SK-N-SH (cell line): ENCODE data around the gene RBM20. TPM values are rescaled to one million over a fixed set of nuclear protein-coding genes. Genes with fewer than 3 reads are reported as not detected.

Experiments used
- CTCF ChIA-PET: fragments of 300-600, 350-600 bp; formaldehyde crosslinking; extraction: SDS; loops from one replicate; lab custom pipeline; 2021; lab: Yijun Ruan, JAX
- POLR2A ChIA-PET: fragments of 350-600 bp; sonication (Branson Sonifier 250); formaldehyde crosslinking; extraction: SDS; loops from one replicate; lab custom pipeline; 2020; ENCODE audit warnings: antibody characterized with exemption, inconsistent platforms; lab: Yijun Ruan, JAX
- DNase-seq: peaks from one replicate; pipeline ENCODE4 v3.0.0; 2012
- H2AFZ ChIP-seq: fragments of 200-600 bp; sonication (generic); 2 replicates; pipeline ENCODE4 v1.8.1; 2016; ENCODE audit warnings: antibody characterized with exemption, mild to moderate bottlenecking, low read depth
- H3F3A ChIP-seq: fragments of 200-600 bp; sonication (generic); replicated peaks from 2 replicates; pipeline ENCODE3; 2016; ENCODE audit warnings: antibody characterized with exemption, mild to moderate bottlenecking; ENCODE audit not compliant: insufficient read depth
- H3K27ac ChIP-seq, 2 experiments: fragments of 200-500 bp in 1 of 2; fragments of 200-600 bp in 1 of 2; sonication (Bioruptor generic) in 1 of 2; sonication (generic), shearing (Covaris generic) in 1 of 2; 2 replicates each; pipeline versions ENCODE4 v1.5.1 to v1.6.1; 2014 to 2016; ENCODE audit warnings: low read depth in 2 of 2, inconsistent platforms in 1 of 2, low read length in 1 of 2, mild to moderate bottlenecking in 1 of 2, mixed read lengths in 1 of 2
- H3K27me3 ChIP-seq: fragments of 200-600 bp; sonication (generic), shearing (Covaris generic); 2 replicates; pipeline ENCODE4 v1.6.1; 2016; ENCODE audit warnings: mixed run types; ENCODE audit not compliant: insufficient read depth
- H3K36me3 ChIP-seq, 2 experiments: fragments of 200-500 bp in 1 of 2; fragments of 200-600 bp in 1 of 2; sonication (Bioruptor generic) in 1 of 2; sonication (generic) in 1 of 2; replicated peaks in 1 of 2; 2 replicates each; pipeline versions ENCODE3 to v1.5.1; 2014 to 2016; ENCODE audit warnings: low read length in 1 of 2, mild to moderate bottlenecking in 1 of 2; ENCODE audit not compliant: insufficient read depth in 2 of 2, control insufficient read depth in 1 of 2
- H3K4me1 ChIP-seq, 2 experiments: fragments of 200-500 bp in 1 of 2; fragments of 200-600 bp in 1 of 2; sonication (Bioruptor generic) in 1 of 2; sonication (generic), shearing (Covaris generic) in 1 of 2; 2 replicates each; pipeline versions ENCODE4 v1.5.1 to v1.6.1; 2014 to 2016; ENCODE audit warnings: low read depth in 1 of 2, low read length in 1 of 2, mixed run types in 1 of 2; ENCODE audit not compliant: insufficient read depth in 2 of 2, control insufficient read depth in 1 of 2
- H3K4me2 ChIP-seq: fragments of 200-600 bp; sonication (generic), shearing (Covaris generic); 2 replicates; pipeline ENCODE4 v1.6.1; 2017; ENCODE audit warnings: mixed run types
- H3K4me3 ChIP-seq, 2 experiments: fragments of 200-500 bp in 1 of 2; fragments of 200-600 bp in 1 of 2; sonication (Bioruptor generic) in 1 of 2; sonication (generic), shearing (Covaris generic) in 1 of 2; 2 replicates each; pipeline versions ENCODE4 v1.5.1 to v1.8.1; 2014 to 2016; ENCODE audit warnings: low read depth in 2 of 2, inconsistent platforms in 1 of 2, low read length in 1 of 2, mild to moderate bottlenecking in 1 of 2, mixed read lengths in 1 of 2, moderate library complexity in 1 of 2
- H3K79me2 ChIP-seq: fragments of 200-600 bp; sonication (generic); 2 replicates; pipeline ENCODE4 v1.8.1; 2017; ENCODE audit warnings: mild to moderate bottlenecking; ENCODE audit not compliant: insufficient read depth
- H3K9ac ChIP-seq: fragments of 200-600 bp; sonication (generic); 2 replicates; pipeline ENCODE4 v1.6.1; 2017; ENCODE audit warnings: mixed run types
- H3K9me2 ChIP-seq: fragments of 200-600 bp; sonication (generic); 2 replicates; pipeline ENCODE4 v1.6.1; 2017; ENCODE audit warnings: mixed run types
- H3K9me3 ChIP-seq: fragments of 200-600 bp; sonication (generic); 2 replicates; pipeline ENCODE4 v1.6.1; 2017; ENCODE audit warnings: mixed run types, mild to moderate bottlenecking, moderate library complexity
- H4K20me1 ChIP-seq: fragments of 200-600 bp; sonication (generic); 2 replicates; pipeline ENCODE4 v1.6.1; 2017; ENCODE audit warnings: mild to moderate bottlenecking, mixed run types; ENCODE audit not compliant: insufficient read depth
- CHD2 ChIP-seq: fragments of 150-350 bp; IDR thresholded peaks from 2 replicates; pipeline ENCODE4 v1.6.1; 2018; ENCODE audit warnings: low read length; ENCODE audit not compliant: partially characterized antibody
- CTCF ChIP-seq: fragments of 200-600 bp; sonication (generic); IDR thresholded peaks from 2 replicates; pipeline ENCODE4 v1.6.1; 2017; ENCODE audit warnings: antibody characterized with exemption, mild to moderate bottlenecking, moderate library complexity
- EZH2phosphoT487 ChIP-seq: fragments of 200-600 bp; sonication (generic); IDR thresholded peaks from 2 replicates; pipeline ENCODE4 v1.6.1; 2017; ENCODE audit warnings: low read depth, mixed run types, mild to moderate bottlenecking, antibody characterized with exemption, moderate library complexity, borderline replicate concordance
- FOSL2 ChIP-seq: IDR thresholded peaks from 2 replicates; pipeline ENCODE4 v1.4.0; 2012; ENCODE audit warnings: low read depth, mild to moderate bottlenecking, moderate library complexity, borderline replicate concordance
- FOXJ3 ChIP-seq: sonication (generic); formaldehyde crosslinking; IDR thresholded peaks from 2 replicates; pipeline ENCODE4 v1.5.1; 2020; ENCODE audit warnings: mild to moderate bottlenecking, missing genetic modification reagents
- GABPA ChIP-seq: IDR thresholded peaks from 2 replicates; pipeline ENCODE4 v1.4.0; 2012; ENCODE audit warnings: low read depth, mild to moderate bottlenecking
- GATA2 ChIP-seq: sonication (generic); formaldehyde crosslinking; IDR thresholded peaks from 2 replicates; pipeline ENCODE4 v1.5.0; 2020; ENCODE audit warnings: mild to moderate bottlenecking, missing genetic modification reagents
- NFIC ChIP-seq: IDR thresholded peaks from 2 replicates; pipeline ENCODE4 v1.4.0; 2012; ENCODE audit warnings: borderline replicate concordance
- PBX3 ChIP-seq: IDR thresholded peaks from 2 replicates; pipeline ENCODE4; 2012
- RCOR1 ChIP-seq: fragments of 150-350 bp; IDR thresholded peaks from 2 replicates; pipeline ENCODE4 v1.6.1; 2017; ENCODE audit warnings: antibody characterized with exemption, low read length
- RFX5 ChIP-seq: IDR thresholded peaks from 2 replicates; pipeline ENCODE4 v1.6.1; 2012; ENCODE audit warnings: mild to moderate bottlenecking, improper control_type of control experiment, low read length
- RXRA ChIP-seq: IDR thresholded peaks from 2 replicates; pipeline ENCODE4 v1.4.0; 2012; ENCODE audit warnings: low read depth, mild to moderate bottlenecking, borderline replicate concordance
- TAF1 ChIP-seq: IDR thresholded peaks from 2 replicates; pipeline ENCODE4 v1.6.1; 2012; ENCODE audit warnings: low read depth, mild to moderate bottlenecking, low read length, moderate library complexity, borderline replicate concordance
- TCF12 ChIP-seq: IDR thresholded peaks from 2 replicates; pipeline ENCODE4 v1.4.0; 2012
- YY1 ChIP-seq: IDR thresholded peaks from 2 replicates; pipeline ENCODE4 v1.4.0; 2012; ENCODE audit warnings: low read depth, mild to moderate bottlenecking
- WGBS: methylation state at CpG from one replicate; pipeline ENCODE4 v1.1.6; 2017; ENCODE audit warnings: low lambda C conversion rate; 5-methylcytosine and 5-hydroxymethylcytosine counted together
- polyA plus RNA-seq, 3 experiments: library from polyadenylated mRNA; depleted of rRNA; stranded (reverse); fragments of >200 nt; gene quantifications; 2 replicates each; pipeline ENCODE4 v1.2.3, GENCODE V29; 2012
- TF ChIP-seq, protein P1 (sequence below): IDR thresholded peaks from 2 replicates; pipeline ENCODE4 v1.6.1; 2012; ENCODE audit warnings: mild to moderate bottlenecking, low read depth, low read length, moderate library complexity
- TF ChIP-seq, protein P2 (sequence below): fragments of 150-350 bp; IDR thresholded peaks from 2 replicates; pipeline ENCODE4 v1.6.1; 2016; ENCODE audit warnings: mild to moderate bottlenecking, low read depth, low read length
- TF ChIP-seq, protein P3 (sequence below): IDR thresholded peaks from 2 replicates; pipeline ENCODE4 v1.4.0; 2012; ENCODE audit warnings: low read depth

RBM20 gene
- polyA plus RNA-seq, 1 of the 3 experiments (the other 2 are of a cell fraction), result 0.64 TPM

DNA sequence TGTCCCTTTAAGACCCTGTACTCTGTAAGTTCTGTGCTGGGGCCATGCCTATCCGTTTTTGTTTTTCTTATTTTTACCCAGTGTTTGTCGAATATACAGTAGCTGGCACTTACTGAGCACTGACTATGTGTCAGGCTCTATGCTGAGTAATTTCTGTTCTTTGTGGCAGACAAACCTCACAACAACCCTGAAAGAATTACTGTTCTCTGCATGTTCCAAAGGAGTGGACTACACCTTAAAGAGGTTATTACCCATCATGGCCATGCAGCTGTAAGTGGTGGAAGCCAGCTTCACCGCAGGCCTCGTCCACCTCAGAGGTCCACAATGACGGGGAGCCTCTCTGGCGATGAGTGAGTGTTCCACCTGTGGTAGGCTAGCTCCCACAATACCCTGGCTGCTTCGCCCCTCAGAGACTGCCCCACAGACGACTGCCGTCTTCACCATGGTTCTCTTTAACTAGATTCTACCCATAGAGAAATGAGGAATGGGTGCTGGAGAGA lies 30.1 kb upstream of the RBM20 start:
- CTCF ChIA-PET, result interaction anchor here (1.1 to 1.4 kb wide), 4 partner anchors 9 to 132 kb away, joined by 3 to 7 read pairs (median 4); no protein-coding TSS in a partner anchor
- no peak for DNase-seq
- POLR2A ChIA-PET, result interaction anchor here (1.7 kb wide), 1 partner anchor 30 kb away, joined by 5 read pairs; the partner anchor contains the start of gene RBM20

More for the DNA sequence above, 30.1 kb upstream of the RBM20 start:
- H3K27me3 ChIP-seq, result no peaks in the 10 kb centered on the region
- 84% methylated on average over 6 of the region's 9 CpGs for WGBS
- no peaks in the 10 kb centered on the region for H4K20me1 ChIP-seq
- H3K9ac ChIP-seq, result no peak overlapping the region
- H3K9me2 ChIP-seq, result no peaks in the 10 kb centered on the region
- no peaks in the 10 kb centered on the region for H3F3A ChIP-seq
- no peak overlapping the region for H3K4me3 ChIP-seq
- no peak overlapping the region for H2AFZ ChIP-seq
- H3K36me3 ChIP-seq, result no peaks in the 10 kb centered on the region
- no peak overlapping the region for H3K4me2 ChIP-seq
- no peak overlapping the region for H3K27ac ChIP-seq
- no peak for TF ChIP-seq FOXJ3 (CRISPR knock-in tag)
- TF ChIP-seq YY1, result no peak
- TF ChIP-seq RXRA, result no peak
- TF ChIP-seq TCF12, result no peak
- no peak for TF ChIP-seq RFX5
- no peak for TF ChIP-seq CTCF
- TF ChIP-seq CHD2, result no peak
- no peak for TF ChIP-seq FOSL2
- no peak for TF ChIP-seq PBX3
- TF ChIP-seq, protein P1, sequence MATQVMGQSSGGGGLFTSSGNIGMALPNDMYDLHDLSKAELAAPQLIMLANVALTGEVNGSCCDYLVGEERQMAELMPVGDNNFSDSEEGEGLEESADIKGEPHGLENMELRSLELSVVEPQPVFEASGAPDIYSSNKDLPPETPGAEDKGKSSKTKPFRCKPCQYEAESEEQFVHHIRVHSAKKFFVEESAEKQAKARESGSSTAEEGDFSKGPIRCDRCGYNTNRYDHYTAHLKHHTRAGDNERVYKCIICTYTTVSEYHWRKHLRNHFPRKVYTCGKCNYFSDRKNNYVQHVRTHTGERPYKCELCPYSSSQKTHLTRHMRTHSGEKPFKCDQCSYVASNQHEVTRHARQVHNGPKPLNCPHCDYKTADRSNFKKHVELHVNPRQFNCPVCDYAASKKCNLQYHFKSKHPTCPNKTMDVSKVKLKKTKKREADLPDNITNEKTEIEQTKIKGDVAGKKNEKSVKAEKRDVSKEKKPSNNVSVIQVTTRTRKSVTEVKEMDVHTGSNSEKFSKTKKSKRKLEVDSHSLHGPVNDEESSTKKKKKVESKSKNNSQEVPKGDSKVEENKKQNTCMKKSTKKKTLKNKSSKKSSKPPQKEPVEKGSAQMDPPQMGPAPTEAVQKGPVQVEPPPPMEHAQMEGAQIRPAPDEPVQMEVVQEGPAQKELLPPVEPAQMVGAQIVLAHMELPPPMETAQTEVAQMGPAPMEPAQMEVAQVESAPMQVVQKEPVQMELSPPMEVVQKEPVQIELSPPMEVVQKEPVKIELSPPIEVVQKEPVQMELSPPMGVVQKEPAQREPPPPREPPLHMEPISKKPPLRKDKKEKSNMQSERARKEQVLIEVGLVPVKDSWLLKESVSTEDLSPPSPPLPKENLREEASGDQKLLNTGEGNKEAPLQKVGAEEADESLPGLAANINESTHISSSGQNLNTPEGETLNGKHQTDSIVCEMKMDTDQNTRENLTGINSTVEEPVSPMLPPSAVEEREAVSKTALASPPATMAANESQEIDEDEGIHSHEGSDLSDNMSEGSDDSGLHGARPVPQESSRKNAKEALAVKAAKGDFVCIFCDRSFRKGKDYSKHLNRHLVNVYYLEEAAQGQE, result no peak
- TF ChIP-seq, protein P2, sequence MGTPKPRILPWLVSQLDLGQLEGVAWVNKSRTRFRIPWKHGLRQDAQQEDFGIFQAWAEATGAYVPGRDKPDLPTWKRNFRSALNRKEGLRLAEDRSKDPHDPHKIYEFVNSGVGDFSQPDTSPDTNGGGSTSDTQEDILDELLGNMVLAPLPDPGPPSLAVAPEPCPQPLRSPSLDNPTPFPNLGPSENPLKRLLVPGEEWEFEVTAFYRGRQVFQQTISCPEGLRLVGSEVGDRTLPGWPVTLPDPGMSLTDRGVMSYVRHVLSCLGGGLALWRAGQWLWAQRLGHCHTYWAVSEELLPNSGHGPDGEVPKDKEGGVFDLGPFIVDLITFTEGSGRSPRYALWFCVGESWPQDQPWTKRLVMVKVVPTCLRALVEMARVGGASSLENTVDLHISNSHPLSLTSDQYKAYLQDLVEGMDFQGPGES, result no peak
- TF ChIP-seq, protein P3, sequence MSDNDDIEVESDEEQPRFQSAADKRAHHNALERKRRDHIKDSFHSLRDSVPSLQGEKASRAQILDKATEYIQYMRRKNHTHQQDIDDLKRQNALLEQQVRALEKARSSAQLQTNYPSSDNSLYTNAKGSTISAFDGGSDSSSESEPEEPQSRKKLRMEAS, result no peak
- no peak for TF ChIP-seq EZH2phosphoT487
- TF ChIP-seq RCOR1, result no peak
- no peak for TF ChIP-seq GABPA
- no peak for TF ChIP-seq GATA2 (CRISPR knock-in tag)
- no peak for TF ChIP-seq NFIC
- TF ChIP-seq TAF1, result no peak
- H3K79me2 ChIP-seq, result no peaks in the 10 kb centered on the region
- peaks cover 0 to 11% of the 10 kb centered on the region in 2 experiments; a peak in 2 of 4 replicates for H3K4me1 ChIP-seq
- H3K9me3 ChIP-seq, result no peaks in the 10 kb centered on the region
